ENCODE results near the gene GGT1.
"Not testable (repeated sequence)": the region's sequence is repeated elsewhere in the genome, so short reads cannot be mapped to it uniquely, and the experiment has no call there.

- TF ChIP-seq ZSCAN23 (tag by site-specific recombination; IDR thresholded peaks at IDR 0.05); CTCF (tag by site-specific recombination; IDR thresholded peaks at IDR 0.05); ZNF707 (tag by site-specific recombination; IDR thresholded peaks at IDR 0.05); ZNF114 (tag by site-specific recombination; IDR thresholded peaks at IDR 0.05); ZNF184 (tag by site-specific recombination; IDR thresholded peaks at IDR 0.05); HOXA7 (CRISPR knock-in tag; IDR thresholded peaks at IDR 0.05; ENCODE audit: borderline replicate concordance); SETDB1 (IDR thresholded peaks at IDR 0.05; ENCODE audit: insufficient read length, low read length); KLF9 (tag by site-specific recombination; IDR thresholded peaks at IDR 0.05; ENCODE audit: low read depth); ZNF433 (tag by site-specific recombination; IDR thresholded peaks at IDR 0.05; ENCODE audit: low read depth); ZEB2 (tag by site-specific recombination; IDR thresholded peaks at IDR 0.05); ZNF174 (tag by site-specific recombination; IDR thresholded peaks at IDR 0.05); YY2 (tag by site-specific recombination; IDR thresholded peaks at IDR 0.05); REPIN1 (tag by site-specific recombination; IDR thresholded peaks at IDR 0.05; ENCODE audit: low read depth); ZNF76 (tag by site-specific recombination; IDR thresholded peaks at IDR 0.05; ENCODE audit: borderline replicate concordance, low read depth): not testable (repeated sequence)
Observed at GRCh38 chr22:24650884-24651283, 47.9 kb downstream of the GGT1 start.
